Measurements from ENCODE around the gene ACO1.
"Not testable (repeated sequence)": the region's sequence is repeated elsewhere in the genome, so short reads cannot be mapped to it uniquely, and the experiment has no call there.

Gene ACO1

GRCh38 chr9:32384364-32385151 lies at the start of gene ACO1:
Gene ACO1 (plus strand): TSS chr9:32384643. CDS start chr9:32405507, 20,864 bp downstream.
- DNase-seq: peak; percentile 91

GRCh38 chr9:32334916-32335895 lies 49.2 kb upstream of the ACO1 start:
- DNase-seq (no peak), ATAC-seq (no peak)

More at GRCh38 chr9:32384364-32385151, at the start of gene ACO1:
- peak; percentile 91 for ATAC-seq

- ATAC-seq (no peak), DNase-seq (no peak)
Measured at GRCh38 chr9:32339424-32339823, 45.0 kb upstream of the ACO1 start.

- DNase-seq: no peak
- ATAC-seq: no peak
Measured at GRCh38 chr9:32340361-32340760, 44.1 kb upstream of the ACO1 start.

DNA sequence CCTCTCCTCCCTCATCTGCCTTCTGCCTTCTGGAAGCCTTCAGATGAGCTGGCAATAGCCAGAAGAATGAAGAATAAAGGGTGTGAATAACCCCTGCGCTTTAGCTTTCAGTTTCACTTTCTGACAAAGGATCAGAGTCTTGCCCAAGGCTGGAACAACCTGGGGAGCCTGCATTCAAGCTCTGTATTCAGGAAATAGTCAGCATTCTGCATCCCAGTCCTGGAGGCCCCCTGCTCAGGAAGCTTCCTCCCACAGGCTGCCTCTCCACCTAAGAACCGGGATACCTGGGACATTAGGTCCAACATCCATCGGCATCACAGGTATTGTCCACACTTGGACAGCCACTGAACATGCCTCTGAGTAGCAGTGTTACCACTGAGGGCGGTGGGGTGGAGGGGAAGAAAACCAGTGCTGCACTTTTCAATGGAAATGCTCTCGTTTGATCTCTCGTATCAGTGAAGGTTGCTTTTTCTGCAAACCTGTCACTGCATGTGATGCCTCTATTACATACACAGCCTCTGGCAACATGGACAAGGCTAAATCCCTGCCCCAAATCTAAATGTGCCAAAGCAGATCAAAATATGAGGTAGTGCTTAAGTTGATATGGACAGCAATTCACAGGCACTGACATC lies 39.8 kb upstream of the ACO1 start:
- ATAC-seq (peak; percentile 32), DNase-seq (no peak)

- no peak for ATAC-seq
- no peak for DNase-seq
Measured at GRCh38 chr9:32345243-32345642, 39.2 kb upstream of the ACO1 start.

DNA sequence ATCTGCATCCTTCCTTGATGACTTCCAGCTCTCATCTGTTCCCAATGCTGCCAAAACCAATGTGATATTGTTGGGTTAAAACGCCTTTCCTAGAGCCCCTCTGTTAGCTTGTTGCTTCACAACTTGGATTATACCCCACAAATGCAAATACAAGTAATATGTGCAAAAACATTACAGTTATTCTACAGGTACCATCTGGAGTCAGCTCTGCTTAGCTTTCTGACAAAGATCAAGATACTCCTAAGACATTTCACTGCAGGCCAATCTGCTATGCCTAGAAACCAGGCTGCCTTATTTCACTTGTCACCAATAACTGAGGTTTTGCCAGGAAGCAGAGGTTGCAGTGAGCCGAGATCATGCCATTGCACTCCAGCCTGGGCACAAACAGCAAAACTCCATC lies 36.9 kb upstream of the ACO1 start:
- no peak for ATAC-seq
- no peak for DNase-seq

GRCh38 chr9:32348106-32348695 lies 36.2 kb upstream of the ACO1 start:
- DNase-seq: no peak
- no peak for ATAC-seq

DNA sequence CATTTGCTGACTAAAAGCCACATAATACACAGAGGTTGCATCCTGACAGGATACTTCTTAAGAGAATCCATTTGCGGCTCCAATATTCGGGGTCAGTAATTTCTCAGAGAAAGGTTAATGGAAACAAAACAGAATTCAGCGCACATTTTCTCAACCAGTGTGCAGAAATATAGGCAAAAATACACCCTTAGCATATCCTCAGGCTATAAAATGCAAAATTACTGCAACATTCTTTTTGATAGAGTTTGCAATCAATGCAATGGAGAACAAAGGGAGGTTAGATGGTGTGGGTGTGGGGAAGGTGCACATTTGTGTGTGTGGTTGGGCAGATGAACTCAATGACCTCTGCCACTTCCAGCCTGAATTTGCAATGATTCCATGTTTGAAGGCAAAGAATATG lies 35.4 kb upstream of the ACO1 start:
- no peak for ATAC-seq

DNA sequence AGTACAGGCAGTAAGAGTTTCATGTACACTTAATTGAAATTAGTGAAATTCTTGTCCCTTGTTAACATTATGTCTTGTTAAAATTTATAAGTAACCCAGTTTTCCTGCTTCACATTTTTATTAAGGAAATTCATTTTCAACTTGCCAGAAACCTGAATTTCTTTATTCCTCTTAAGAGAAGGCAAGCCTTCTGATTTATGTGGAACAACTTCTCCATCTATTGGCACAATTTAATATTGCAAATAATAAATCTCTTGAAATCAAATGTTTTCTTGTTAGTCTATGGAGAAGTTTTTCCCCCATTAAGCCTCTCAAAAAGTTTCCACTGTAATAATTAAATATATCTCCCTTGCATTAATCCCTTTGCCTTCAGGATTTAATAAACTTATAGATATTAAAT lies 33.8 kb upstream of the ACO1 start:
- ATAC-seq (no peak), DNase-seq (no peak)

More for the DNA sequence above, 35.4 kb upstream of the ACO1 start:
- DNase-seq: no peak

DNA sequence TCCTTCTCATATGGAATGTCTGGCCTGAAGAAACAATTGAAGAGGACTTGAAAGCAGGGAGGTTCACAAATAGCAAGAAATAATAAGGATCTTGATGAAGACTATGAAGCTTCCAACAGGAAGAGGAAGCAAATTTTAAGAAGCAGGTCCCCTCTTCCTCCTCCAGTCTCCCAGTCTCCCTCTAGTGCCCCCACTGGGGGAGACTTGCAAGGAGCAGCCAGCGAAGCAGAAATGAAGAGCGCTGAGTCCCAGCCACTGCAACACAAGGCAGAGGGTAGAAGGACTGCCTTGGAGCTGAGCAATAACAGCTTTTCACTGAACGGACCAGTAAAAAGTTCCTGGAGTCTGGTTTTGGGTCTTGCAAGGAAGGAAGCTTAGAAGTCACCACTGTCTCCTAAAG lies 32.6 kb upstream of the ACO1 start:
- DNase-seq: no peak
- ATAC-seq: no peak

- not testable (repeated sequence) for DNase-seq, ATAC-seq
Measured at GRCh38 chr9:32353476-32353875, 31.0 kb upstream of the ACO1 start.

DNA sequence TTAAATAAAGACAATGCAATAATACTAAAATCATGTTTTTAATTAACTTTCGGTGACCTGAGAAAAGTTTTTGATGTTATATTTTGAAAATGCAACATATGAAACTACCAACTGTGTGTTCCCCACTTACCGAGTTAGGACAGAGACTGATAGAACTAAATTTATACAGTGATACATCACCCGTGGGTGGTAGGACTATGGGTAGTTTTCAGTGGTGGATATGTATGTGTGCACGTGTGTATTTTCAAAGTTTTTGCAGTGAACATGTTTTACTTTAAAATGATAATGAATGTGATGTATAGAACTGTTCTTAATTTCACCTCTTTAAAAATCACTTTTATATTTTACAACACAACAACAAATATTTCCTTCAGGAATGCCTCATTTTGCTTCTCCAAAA lies 25.0 kb upstream of the ACO1 start:
- ATAC-seq: no peak

GRCh38 chr9:32360983-32361673 lies 23.3 kb upstream of the ACO1 start:
- DNase-seq: no peak
- ATAC-seq: no peak

More for the DNA sequence above, 25.0 kb upstream of the ACO1 start:
- DNase-seq: no peak

- no peak for DNase-seq
- ATAC-seq: no peak
Measured at GRCh38 chr9:32371279-32371678, 13.2 kb upstream of the ACO1 start.

DNA sequence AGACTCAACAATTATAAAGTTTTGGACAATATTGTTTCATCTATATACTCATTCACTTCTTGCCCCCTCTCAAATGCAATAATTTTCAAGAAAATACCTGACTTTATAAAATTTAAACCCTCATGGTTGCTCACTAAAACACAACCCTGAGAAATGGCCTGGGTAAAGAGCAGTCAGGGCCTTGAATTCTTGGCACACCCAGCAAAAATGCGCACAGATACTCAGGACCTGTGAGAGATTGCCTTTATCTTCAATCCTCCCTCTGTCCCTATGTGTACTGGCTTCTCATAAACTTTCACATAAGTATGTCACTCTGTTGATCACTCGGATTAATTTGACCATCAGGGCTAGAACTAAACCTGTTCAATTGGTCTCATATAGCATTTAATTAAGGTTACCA lies 12.8 kb upstream of the ACO1 start:
- ATAC-seq: no peak
- no peak for DNase-seq

DNA sequence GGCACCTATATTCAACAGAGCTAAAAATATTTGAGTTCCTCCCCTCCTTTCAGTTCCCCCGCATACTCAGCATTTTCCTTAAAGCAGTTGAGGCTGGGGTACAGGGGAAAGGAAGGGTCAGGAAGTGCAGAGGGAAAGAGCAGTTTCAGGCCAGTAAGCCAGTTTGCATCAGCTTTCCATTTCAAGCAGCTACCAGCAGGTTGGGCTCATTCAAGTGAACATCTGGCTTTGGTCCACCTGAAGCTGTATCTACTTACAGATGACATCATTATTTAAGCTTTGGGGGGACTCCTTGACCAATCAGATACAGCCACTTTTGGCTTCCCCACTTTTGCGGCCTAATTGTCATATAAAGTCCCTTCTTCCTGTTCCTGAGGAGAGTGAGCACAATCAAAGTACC lies 8.2 kb upstream of the ACO1 start:
- no peak for DNase-seq
- ATAC-seq: no peak

DNA sequence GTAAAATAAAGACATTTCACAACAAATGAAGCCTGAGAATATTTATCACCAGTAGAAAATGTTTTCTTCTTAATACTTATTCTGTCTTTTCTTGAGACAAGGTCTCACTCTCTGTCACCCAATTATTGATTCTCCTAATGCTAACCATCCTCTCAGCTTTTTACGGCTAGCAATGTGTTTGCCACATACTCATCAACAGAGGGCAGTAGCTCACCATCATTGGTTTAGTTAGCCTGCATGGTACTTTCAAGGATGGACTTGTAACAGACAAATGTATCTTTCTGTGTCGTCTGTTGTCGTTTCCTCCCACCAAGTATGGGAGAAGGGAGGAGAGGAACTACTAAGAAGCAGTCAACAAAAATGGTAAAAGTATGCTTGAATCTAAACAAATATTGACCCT lies 5.9 kb upstream of the ACO1 start:
- ATAC-seq (peak; percentile 74), DNase-seq (peak; percentile 17)

DNA sequence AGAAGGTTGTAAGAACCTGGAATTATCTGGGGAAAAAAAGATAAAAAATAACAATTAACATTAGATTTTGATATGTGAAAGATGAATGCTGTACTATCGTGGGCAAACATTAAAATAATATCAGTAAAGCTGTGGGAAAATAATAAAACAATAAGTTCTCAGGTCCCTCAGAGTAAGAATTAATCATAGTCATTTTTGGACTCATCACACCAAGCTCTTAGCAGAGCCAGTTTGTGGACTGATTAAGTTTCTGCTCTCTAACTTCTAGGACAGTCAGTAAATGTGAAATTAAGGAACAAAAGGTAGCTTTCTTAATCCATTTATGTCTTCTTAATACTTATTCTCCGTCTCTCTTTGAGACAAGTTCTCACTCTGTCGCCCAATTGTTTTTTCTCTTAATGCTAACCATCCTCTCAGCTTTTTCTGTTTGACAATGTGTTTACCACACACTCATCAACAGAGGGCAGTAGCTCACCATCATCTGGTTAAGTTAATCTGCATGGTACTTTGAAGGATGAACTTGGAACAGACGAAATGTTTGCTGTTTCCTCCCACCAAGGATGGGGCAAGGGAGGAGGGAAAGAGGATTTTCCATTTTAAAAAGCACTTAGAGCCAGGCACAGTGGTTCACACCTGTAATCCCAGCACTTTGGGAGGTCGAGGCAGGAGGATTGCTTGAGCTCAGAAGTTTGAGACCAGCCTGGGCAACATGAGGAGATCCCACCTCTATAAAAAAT lies 5.3 kb upstream of the ACO1 start:
- ATAC-seq: peak; percentile 71
- peak; percentile 37 for DNase-seq

- ATAC-seq (no peak), DNase-seq (no peak)
Measured at GRCh38 chr9:32380944-32381343, 3.5 kb upstream of the ACO1 start.

Measured in stimulated activated naive CD8-positive, alpha-beta T cell treated with anti-CD3 and anti-CD28 coated beads, Interleukin-15, Interleukin-2, amounts not matched to agents 100 U/mL and 50 U/mL, for 24 hours (primary cell).